GM15510 (cell line): ENCODE measurements around the gene C19orf67.

ENCODE experiments used
- POLR2A ChIP-seq: IDR thresholded peaks from 3 replicates; pipeline ENCODE4 v1.6.1; 2011; ENCODE audit warnings: borderline replicate concordance; ENCODE audit not compliant: insufficient read length; ENCODE audit errors: extremely low read depth

Gene C19orf67

DNA sequence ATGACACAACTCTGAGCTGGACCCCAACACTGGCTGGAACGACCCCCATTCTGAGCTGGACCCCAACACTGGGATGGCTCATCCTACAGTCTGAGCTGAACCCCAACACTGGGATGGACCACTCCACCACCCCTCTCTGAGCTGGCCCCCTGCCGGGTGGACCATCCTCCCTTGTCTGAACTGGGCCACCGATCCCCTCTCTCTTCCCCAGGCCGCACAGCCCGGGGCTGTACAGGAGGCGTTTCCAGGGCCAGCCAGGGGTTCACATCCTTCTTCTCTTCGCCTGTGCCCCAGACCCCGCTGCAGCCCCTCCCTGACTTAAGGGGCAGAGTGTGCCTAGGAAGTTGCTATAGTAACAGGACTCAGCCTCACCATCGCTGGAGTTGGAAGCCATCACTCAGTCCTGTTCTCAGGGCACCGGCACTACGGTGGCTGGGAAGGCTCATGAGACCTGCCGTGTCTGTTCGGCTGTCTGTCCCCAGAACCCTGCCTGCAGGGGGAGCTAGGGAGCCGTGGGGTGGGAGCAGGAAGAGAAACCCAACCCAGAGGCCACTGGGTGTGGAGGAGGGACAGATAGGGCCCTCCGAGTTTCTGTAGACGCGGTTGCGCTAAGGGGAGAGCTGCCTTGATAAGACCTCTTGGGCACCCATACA, 28.3 kb upstream of the C19orf67 start:
- TF ChIP-seq POLR2A: no peak

DNA sequence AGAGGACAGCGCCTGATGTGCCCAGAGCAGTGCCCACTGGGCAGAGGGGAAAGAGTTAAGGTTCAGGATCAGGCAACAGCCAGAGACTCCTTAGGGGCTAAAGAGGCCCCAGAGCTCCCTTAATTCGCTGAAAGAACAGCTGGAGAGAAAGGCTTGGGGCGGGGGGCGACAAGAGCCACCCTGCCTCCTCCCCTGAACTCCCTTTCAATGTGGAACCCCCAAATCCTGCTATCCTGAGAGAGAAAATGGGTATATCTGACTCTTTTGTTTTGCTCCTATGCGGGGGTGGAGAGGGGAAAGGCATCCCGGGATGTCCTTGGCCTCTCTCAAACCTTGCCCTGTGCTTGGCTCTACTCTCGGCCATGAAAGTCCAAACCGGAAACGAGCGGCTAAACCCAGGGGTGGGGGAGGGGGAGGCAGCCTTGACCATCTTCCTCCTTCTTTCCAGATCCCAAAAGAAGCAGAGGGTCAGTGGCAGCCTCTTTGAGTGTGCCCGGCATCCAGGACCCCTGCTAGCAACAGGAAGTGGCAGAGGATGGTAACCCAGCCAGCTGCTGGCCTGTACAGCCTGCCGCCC, 27.3 kb upstream of the C19orf67 start:
- TF ChIP-seq POLR2A: no peak

DNA sequence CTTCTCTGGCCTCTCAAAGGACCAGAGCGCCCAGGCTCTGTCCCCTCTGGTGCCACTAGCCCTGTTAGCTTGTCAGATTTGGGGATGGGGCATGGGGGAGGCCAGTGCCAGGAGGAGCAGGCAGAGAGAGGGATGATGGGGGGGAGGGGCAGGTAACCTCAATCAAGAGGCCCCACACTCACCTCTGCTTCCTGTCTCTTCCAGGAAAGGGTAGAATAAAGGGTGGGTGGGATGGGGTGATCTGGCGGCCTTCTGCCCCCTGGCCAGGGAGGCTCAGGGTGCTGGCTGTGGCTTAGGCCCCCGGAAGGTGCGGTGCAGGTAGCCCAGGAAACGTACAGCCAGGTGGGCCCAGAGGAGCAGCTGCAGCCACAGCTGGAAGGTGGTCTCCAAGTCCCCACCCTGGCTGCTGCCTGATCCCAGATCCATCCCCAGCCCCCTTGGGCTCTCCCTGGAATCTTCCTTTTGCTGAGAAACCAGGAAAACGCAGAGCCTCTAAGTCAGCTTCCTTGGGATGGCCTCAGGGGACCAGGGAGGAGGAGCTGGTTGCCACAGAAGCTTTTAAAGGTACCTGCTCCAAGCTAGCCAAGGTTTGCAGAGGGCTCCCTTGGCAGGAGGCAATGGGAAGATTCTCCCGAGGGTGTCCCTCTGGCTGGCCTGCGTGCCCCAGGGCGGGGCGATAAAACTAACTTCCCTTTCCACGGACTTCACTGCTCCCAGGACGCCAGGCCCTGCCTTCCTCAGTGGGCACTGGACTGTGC, 26.6 kb upstream of the C19orf67 start:
- TF ChIP-seq POLR2A: no peak

DNA sequence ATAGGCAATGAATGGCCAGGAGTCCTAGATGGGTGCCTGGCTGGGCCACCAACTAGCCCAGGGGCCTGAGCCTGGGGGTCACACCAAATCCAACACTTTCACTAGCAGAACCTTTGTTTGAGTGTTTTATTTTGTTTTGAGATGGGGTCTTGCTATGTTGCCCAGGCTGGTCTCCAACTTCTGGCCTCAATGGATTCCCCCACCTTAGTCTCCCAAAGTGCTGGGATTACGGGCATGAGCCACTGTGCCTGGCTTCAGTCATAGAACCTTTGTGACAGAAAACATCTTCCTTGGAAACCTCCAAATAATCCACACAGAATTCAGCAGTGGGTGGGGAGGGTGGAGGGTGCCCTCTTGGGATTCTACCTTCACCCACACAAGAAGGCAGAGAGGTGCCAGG, 25.9 kb upstream of the C19orf67 start:
- no peak for TF ChIP-seq POLR2A

DNA sequence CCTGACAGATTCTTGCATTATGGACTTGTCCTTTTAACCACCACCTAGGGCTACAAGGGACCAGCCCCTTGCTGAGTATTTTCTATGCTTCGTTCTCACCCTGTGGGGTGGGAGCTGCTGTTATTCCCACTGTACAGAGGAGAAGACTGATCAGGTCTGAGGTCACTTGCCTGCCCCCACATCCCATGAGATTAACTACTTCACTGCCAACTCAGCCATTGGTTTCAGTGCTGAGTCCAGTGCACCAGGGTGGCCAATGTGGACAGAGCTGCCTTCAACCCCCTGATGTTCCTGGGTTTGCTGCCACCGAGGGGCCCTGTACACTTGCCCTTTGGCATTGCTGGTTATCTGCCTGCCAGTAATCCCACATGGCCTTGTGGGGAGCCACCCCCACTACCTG, 25.1 kb upstream of the C19orf67 start:
- no peak for TF ChIP-seq POLR2A

DNA sequence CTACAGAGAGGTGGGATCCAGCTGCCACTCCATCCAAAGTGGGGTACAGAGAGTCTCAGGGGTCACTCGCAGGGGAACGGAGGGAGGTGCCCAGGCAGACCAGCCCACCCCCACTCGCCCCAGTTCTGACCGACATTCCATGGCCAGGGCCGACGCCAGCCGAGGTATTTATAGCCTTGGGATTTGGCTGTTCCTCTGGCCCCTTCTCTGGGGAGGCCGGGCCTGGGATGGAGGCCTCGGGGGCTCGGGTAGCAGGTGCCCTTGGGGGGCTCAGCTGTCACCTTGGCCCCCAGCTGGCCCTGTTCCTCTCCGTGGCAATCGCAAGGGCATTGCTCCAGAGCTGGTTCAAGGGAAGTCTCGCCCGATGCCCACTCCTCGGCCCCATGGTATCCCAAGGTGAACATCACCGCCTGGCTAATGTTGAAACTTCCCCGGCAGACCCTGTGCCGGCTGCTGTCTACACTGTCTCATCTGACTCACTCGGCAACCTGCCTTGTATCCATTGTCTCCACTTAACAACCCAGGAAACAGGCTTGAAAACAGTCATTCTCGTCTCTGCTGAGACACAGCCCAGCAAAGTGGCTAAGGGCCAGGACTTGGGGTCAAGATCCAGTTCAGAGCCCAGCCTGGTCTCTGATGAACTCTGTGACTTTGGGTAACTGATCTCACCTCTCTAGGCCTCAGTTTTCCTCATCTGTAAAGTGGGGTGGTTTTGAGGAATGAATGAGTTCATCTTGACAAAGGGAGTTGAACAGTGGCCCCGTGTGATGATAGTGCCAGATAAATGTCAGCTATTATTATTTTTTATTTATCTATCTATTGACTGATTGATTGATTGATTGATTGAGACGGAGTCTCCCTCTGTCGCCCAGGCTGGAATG, 22.2 kb upstream of the C19orf67 start:
- no peak for TF ChIP-seq POLR2A

DNA sequence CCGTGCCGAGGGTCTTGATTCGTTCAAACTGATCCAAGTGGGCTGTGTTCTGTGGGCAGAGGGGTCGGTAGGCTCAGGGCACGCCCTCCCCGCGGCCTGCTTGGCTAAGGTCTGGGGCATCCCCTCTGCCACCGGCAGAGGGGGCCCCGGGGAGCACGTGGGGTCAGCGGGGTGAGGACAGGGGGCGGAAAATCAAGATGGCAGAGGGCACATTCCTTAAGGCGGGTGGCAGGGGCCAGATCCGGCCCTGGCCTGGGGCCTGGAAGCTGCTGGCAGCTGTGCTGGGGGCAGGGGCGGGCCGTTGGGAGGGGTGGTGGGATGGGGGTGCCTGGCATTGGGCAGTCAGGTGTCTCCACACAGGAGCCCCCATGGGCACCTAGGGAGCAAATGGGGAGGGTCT, 21.3 kb upstream of the C19orf67 start:
- TF ChIP-seq POLR2A: no peak

DNA sequence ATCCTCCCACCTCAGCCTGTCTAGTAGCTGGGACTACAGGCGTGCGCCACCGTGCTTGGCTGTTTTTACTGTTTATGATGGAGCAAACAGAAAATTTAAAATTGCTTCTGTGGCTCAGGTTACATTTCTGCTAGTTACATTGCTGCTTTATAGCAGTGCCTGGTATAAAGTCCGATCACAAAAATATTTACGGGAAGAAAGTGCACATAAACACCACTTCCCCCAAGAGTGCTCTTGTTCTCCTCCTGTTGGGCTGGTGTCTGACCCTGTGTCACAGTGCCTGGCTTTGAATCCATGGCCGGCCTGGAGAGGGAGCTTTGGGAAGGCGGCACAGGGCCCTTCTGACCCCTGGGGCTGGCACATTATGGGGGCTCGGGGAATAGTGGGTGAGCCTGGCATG, 20.1 kb upstream of the C19orf67 start:
- no peak for TF ChIP-seq POLR2A

DNA sequence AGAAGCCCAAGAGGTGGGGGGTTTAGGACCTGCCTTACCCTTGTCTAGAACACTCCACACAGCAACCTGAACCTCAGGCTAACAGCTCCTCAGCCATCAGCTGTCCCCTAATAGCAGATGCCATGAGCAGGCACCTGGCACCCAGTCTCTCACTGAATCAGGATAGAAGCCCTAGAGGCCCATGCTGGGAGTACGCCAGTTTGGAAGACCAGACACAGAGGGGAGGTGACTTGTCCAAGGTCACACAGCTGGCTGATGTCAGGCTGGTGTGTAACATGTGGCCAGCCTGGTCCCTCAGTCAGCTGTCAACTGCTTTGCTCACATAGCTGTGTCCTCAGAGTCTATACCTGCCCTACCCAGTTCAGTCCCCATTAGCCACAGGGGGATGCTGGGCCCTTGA, 17.7 kb upstream of the C19orf67 start:
- no peak for TF ChIP-seq POLR2A

DNA sequence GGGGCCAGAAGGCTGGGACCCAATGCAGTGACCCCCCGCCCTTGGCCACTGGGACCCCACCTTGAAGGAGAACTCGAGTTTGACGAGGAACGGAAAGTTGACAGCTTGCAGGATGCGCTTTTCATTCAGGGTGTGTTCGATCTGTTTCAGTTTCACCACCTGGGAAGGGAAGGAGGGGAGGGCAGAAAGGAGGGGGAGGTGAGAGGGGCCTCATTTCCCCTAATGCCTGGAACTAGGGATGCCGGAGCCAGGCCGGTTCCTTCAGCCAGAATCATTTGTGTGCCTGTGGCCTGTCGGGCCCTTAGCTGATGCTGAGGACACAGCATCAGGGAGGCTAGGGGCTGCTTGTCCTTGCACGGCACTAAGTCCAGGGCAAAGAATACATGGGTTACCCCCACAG, 17.2 kb upstream of the C19orf67 start:
- TF ChIP-seq POLR2A: no peak

DNA sequence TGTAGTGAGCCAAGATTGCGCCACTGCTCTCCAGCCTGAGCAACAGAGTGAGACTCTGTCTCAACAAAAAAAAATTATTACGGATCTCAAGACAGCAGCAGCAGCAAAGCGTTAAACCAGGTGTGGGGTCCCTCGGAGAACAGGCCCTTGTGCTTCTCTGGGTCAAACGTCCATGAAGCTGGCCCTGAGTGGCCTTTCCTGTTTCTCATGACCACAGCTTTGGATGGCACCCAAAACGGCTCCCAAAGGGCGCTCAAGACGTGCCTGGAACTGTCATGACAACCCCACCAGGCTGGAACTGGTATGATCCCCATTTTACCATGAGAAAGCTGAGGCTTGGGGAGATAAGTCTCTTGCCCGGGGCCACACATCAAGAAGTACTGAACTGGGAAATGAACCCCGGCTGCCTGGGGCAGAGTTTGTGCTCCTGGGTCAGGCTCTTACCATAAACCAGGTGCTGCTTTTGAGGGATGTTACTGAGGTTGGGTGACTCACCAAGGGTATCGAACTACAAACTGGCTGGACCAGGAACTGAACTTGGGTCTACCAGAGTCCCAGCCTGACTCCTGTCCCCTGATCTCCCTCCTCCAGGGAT, 16.6 kb upstream of the C19orf67 start:
- no peak for TF ChIP-seq POLR2A

DNA sequence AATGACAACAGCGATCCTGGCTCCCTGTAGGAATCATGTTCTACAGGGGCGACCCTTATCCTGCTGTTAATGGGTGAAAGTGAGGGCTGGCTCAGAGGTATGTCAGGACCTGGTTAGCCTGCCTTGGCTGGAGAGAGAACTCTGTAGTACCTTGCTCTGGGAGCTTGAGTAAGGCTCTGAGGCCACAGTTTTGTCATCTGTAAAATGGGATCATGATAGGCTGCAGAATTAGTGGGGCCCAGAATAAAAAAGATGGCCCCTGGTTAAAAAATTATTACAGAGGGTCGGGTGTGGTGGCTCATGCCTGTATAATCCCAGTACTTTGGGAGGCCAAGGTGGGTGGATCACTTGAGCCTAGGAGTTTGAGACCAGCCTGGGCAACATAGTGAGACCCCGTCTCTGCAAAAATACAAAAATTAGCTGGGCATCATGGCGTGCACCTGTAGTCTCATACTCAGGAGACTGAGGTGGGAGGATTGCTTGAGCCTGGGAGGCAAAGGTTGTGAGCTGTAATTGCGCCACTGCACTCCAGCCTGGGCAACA, 15.5 kb upstream of the C19orf67 start:
- TF ChIP-seq POLR2A: no peak

DNA sequence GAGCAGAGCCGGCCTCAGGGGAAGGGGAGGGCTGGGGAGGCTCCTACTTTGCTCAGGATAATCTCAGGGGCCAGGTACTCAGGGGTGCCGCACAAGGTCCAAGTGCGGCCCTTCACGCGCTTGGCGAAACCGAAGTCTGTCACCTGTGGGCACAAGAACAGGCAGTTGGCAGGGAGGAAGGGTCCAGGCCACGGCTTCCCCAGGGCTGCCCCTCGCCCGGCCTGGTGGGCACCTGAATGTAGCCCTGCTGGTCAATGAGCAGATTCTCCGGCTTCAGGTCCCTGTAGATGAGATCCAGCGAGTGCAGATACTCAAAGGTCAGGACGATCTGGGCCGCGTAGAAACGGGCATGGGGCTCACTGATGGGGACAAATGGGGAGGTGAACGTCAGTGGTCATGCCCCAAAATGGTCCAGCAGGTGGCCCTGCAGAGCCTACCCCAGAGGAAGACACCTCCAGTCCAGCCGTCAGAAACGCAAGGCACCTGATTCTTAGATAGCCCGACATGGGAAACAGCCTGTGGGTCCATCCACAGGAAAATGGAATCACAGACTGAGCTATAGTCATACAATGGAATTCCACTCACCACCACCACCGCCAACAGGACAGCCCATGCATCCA, 12.1 kb upstream of the C19orf67 start:
- TF ChIP-seq POLR2A: no peak
